Measurements from ENCODE around the gene GPR62. TPM values are rescaled to one million over a fixed set of nuclear protein-coding genes. Genes with fewer than 3 reads are reported as not detected.
A peak's percentile ranks its signal among the peaks of the same experiment; 100 is the strongest.

GPR62 gene
- total and polyA plus RNA-seq, 9 of the 15 experiments (the other 6 are each of a cell fraction or from before 2014, with no cell fraction given): not detected

- no TSS peak for BruUV-seq (replicated peaks)
- 31% methylated on average over 3 of the region's 4 CpGs for WGBS (ENCODE audit: insufficient coverage, low coverage, missing lambda C conversion rate)
- FAIRE-seq: no peak
Observed at GRCh38 chr3:51964521-51964920, 9.3 kb downstream of the GPR62 start.

More at GRCh38 chr3:51964521-51964920, 9.3 kb downstream of the GPR62 start:
- Histone ChIP-seq H3K9ac (ENCODE audit: insufficient read depth in 1 of 2, low read depth in 2 of 2, low read length in 2 of 2) (peak overlapping the region in 1 of 2 experiments; percentile 26; a peak in 1 of 4 replicates), H2AFZ (ENCODE audit: low read depth, low read length) (no peak overlapping the region), H3K4me2 (ENCODE audit: insufficient read depth, low read length) (no peak overlapping the region), H3K9me1 (ENCODE audit: control insufficient read depth, insufficient read depth, low read length) (peaks cover 3% of the 10 kb centered on the region), H3K9me3 (replicated peaks; ENCODE audit: control insufficient read depth, insufficient read depth, low read depth, low read length) (no peaks in the 10 kb centered on the region), H3K36me3 (ENCODE audit: control insufficient read depth, insufficient read depth, low read length) (peaks cover 11% of the 10 kb centered on the region; the same call in 1 of the 3 replicates), H4K20me1 (replicated peaks; ENCODE audit: control insufficient read depth, insufficient read depth, low read length) (0 out of 2 replicates have a peak, but pooled peaks cover 6% of the 10 kb centered on the region), H3K4me3 (no peak overlapping the region), H3K27me3 (ENCODE audit: control insufficient read depth in 2 of 2, insufficient read depth in 2 of 2, low read length in 2 of 2) (peaks cover 0 to 17% of the 10 kb centered on the region in 2 experiments; a peak in 2 of 5 replicates), H3K79me2 (ENCODE audit: control insufficient read depth, insufficient read depth, low read length) (no peaks in the 10 kb centered on the region; the same call in 2 of the 3 replicates), H3K27ac (ENCODE audit: extremely low read depth, low read depth, low read length) (no peak overlapping the region), H3K4me1 (replicated peaks in 1 of 2; ENCODE audit: control insufficient read depth in 2 of 2, insufficient read depth in 2 of 2, low read length in 2 of 2) (peaks cover 0 to 48% of the 10 kb centered on the region in 2 experiments; a peak in 3 of 5 replicates)
- in situ Hi-C loops (cut with MboI): no loop called here
- TF ChIP-seq RAD51 (IDR thresholded peaks at IDR 0.05; ENCODE audit: borderline replicate concordance, low read depth) (no peak), ZNF707 (CRISPR knock-in tag; conservative IDR thresholded peaks at IDR 0.05) (no peak), ZNF311 (CRISPR knock-in tag; IDR thresholded peaks at IDR 0.05) (no peak), ZBTB26 (CRISPR knock-in tag; IDR thresholded peaks at IDR 0.05) (no peak)
- DNase-seq (ENCODE audit: extremely low read depth in 1 of 4, low spot score in 3 of 4): no peak
- ChIA-PET POLR2A (interaction anchor here (0.6 to 0.7 kb wide), 2 partner anchors 10 to 27 kb away, joined by 3 to 4 read pairs; partner anchors contain the start of gene ABHD14B), CTCF (ENCODE audit: low intra/inter-chr PET ratio) (no interaction called here)
- no peak for ATAC-seq
- intact Hi-C loops (cut with micrococcal nuclease): no loop called here

Measured in K562 (cell line).